ENCODE data around the gene TRPV2.

DNA sequence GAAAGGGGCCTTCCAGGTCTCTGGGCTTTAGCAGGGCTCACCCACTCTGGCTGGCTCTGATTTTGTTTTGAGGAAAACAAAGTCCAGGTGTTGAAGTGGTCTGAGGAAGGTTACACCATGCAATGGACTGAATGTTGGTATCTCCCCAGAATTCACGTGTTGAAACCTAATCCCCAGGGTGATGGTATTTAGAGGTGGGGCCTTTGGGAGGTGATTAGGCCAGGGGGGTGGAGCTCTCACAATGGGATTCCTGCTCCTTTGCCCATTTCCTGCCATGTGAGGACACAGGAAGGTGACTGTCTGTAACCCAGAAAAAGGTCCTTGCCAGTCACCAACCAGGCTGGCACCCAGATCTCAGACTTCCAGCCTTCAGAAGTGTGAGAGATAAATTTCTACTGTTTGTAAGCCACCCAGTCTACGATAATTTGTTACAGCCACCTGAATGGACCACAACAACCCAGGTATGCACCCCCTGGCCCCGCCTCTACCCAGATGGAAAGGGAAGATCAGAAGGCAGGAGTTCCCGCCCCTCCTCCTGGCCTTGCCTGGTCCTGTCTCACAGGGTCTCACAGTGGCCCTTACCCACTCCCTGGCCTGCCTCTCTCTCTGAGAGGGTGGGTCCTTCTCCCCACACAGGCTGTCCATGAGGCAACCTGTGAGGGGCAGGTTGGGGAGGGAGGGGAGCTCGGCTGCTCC is 44.6 kb downstream of the TRPV2 start:
- TF ChIP-seq ARNT (IDR thresholded peaks at IDR 0.05) (no peak), CTBP1 (IDR thresholded peaks at IDR 0.05; ENCODE audit: borderline replicate concordance) (no peak), ZNF384 (IDR thresholded peaks at IDR 0.05) (no peak), L3MBTL2 (conservative IDR thresholded peaks at IDR 0.05) (no peak), NFRKB (IDR thresholded peaks at IDR 0.05) (no peak), BHLHE40 (IDR thresholded peaks at IDR 0.05; ENCODE audit: borderline replicate concordance) (no peak), SUZ12 (IDR thresholded peaks at IDR 0.05) (no peak), SP1 (IDR thresholded peaks at IDR 0.05) (no peak), FOXK2 (IDR thresholded peaks at IDR 0.05) (no peak)

Measured in HEK293T (cell line).